Right kidney (tissue), 1 donor: ENCODE measurements around the gene KCNQ1.

Source experiments
- DNase-seq: peaks from one replicate; pipeline ENCODE4 v3.0.0-alpha.2; 2016

KCNQ1 gene

GRCh38 chr11:2553198-2553597, 108.4 kb downstream of the KCNQ1 start:
- DNase-seq, result no peak

GRCh38 chr11:2553886-2554285, 109.1 kb downstream of the KCNQ1 start:
- DNase-seq, result no peak

- peak; percentile 37 for DNase-seq
Measured at GRCh38 chr11:2554338-2555207, 109.8 kb downstream of the KCNQ1 start.

GRCh38 chr11:2555336-2555735, 110.5 kb downstream of the KCNQ1 start:
- DNase-seq, result peak; percentile 40

- DNase-seq, result no peak
Measured at GRCh38 chr11:2555891-2556290, 111.1 kb downstream of the KCNQ1 start.

- no peak for DNase-seq
Measured at GRCh38 chr11:2557381-2557780, 112.6 kb downstream of the KCNQ1 start.

- DNase-seq, result peak; percentile 52
Measured at GRCh38 chr11:2558397-2558796, 113.6 kb downstream of the KCNQ1 start.

- DNase-seq, result peak; percentile 34
Measured at GRCh38 chr11:2558861-2559526, 114.2 kb downstream of the KCNQ1 start.

GRCh38 chr11:2559527-2560311, 114.9 kb downstream of the KCNQ1 start:
- peak; percentile 30 for DNase-seq

GRCh38 chr11:2561696-2562581, 117.1 kb downstream of the KCNQ1 start:
- peak; percentile 25 for DNase-seq

GRCh38 chr11:2562890-2563212, 118.0 kb downstream of the KCNQ1 start:
- DNase-seq, result no peak

- no peak for DNase-seq
Measured at GRCh38 chr11:2563213-2564007, 118.6 kb downstream of the KCNQ1 start.

- DNase-seq, result no peak
Measured at GRCh38 chr11:2564008-2564530, 119.3 kb downstream of the KCNQ1 start.

GRCh38 chr11:2564588-2565425, 120.0 kb downstream of the KCNQ1 start:
- peak; percentile 29 for DNase-seq

GRCh38 chr11:2565447-2566222, 120.8 kb downstream of the KCNQ1 start:
- no peak for DNase-seq

GRCh38 chr11:2566223-2567025, 121.6 kb downstream of the KCNQ1 start:
- no peak for DNase-seq

- no peak for DNase-seq
Measured at GRCh38 chr11:2567026-2567671, 122.3 kb downstream of the KCNQ1 start.

GRCh38 chr11:2569321-2569721, 124.5 kb downstream of the KCNQ1 start:
- no peak for DNase-seq
